Ectodermal cell (in vitro differentiated cells): ENCODE measurements around the gene TRIM17.
A peak's percentile ranks its signal among the peaks of the same experiment; 100 is the strongest.

Source experiments
- H3K27ac ChIP-seq: 2 replicates; pipeline ENCODE4 v1.7.0; 2013; ENCODE audit warnings: mild to moderate bottlenecking, low read depth, low read length; ENCODE audit not compliant: insufficient read depth, poor library complexity, severe bottlenecking
- H3K27me3 ChIP-seq: 2 replicates; pipeline ENCODE4 v1.7.0; 2013; ENCODE audit warnings: mild to moderate bottlenecking, low read length; ENCODE audit not compliant: insufficient read depth, control insufficient read depth, poor library complexity, severe bottlenecking
- H3K36me3 ChIP-seq: one replicate; pipeline ENCODE4 v1.7.0; 2013; ENCODE audit warnings: low read length; ENCODE audit not compliant: control insufficient read depth, insufficient read depth
- H3K4me1 ChIP-seq: one replicate; pipeline ENCODE4 v1.7.0; 2013; ENCODE audit warnings: low read length; ENCODE audit not compliant: control insufficient read depth, insufficient read depth
- H3K4me3 ChIP-seq: 2 replicates; pipeline ENCODE4 v1.7.0; 2013; ENCODE audit warnings: low read depth, low read length, control low read depth; ENCODE audit not compliant: insufficient read depth
- H3K9me3 ChIP-seq: 2 replicates; pipeline ENCODE4 v1.7.0; 2013; ENCODE audit warnings: mild to moderate bottlenecking, low read length, moderate library complexity; ENCODE audit not compliant: control insufficient read depth
- WGBS, 2 experiments: methylation state at CpG; one replicate each; pipeline ENCODE4 v1.1.7; 2013; ENCODE audit warnings: missing lambda C conversion rate in 2 of 2; 5-methylcytosine and 5-hydroxymethylcytosine counted together

The TRIM17 gene

GRCh38 chr1:228417061-228417460 is 400 bp upstream of the TRIM17 start:
- Histone ChIP-seq H3K36me3 (peaks cover 4% of the 10 kb centered on the region), H3K27ac (no peak overlapping the region), H3K4me1 (peaks cover 9% of the 10 kb centered on the region), H3K9me3 (no peaks in the 10 kb centered on the region), H3K27me3 (peaks cover 33% of the 10 kb centered on the region), H3K4me3 (no peak overlapping the region)
- WGBS, 2 experiments = 47 to 58% methylated on average over 12 of the region's 12 CpGs

DNA sequence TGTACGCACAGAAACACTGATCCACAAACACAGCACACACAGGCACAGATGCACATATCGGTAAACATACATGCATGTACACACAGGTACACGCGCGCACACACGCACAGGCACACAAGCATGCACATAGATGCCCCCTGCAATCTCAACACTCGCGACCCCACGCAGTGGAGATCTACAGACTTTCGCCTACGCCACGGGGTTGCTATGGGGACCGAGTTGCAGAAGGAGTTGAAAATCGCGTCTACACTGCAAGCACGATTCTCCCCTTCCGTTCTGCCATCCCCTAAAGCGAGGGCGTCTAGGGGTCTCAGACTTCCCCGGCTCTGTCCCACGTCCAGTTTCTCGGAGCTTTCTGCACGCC is 826 bp downstream of the TRIM17 start:
- WGBS, 2 experiments = 27% methylated on average over 23 of the region's 23 CpGs
- peaks cover 4% of the 10 kb centered on the region for H3K36me3 ChIP-seq
- peaks cover 33% of the 10 kb centered on the region for H3K27me3 ChIP-seq
- H3K4me3 ChIP-seq = peak overlapping the region; percentile 49
- no peaks in the 10 kb centered on the region for H3K9me3 ChIP-seq
- no peak overlapping the region for H3K27ac ChIP-seq
- peaks cover 9% of the 10 kb centered on the region for H3K4me1 ChIP-seq

DNA sequence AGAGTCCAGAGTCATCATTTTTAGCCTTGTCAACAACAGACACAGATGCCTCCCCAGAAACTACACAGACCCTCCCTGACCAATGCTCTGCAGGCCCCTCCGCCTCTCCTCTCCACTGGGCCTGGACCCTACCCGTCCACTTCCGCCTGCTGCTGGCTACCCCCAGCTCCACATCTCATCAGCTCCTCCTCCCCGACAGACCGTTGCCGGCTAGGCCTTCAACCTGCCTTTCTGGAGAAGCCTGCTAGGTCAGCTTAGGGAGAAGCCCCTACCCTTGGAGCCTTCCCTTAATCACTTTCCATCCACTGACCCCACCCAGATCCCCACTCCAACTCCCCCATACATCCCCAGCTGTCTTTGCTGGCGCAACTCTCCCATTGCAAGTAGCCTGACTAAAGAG is 1.4 kb downstream of the TRIM17 start:
- H3K4me3 ChIP-seq = no peak overlapping the region
- H3K27ac ChIP-seq = no peak overlapping the region
- H3K36me3 ChIP-seq = peaks cover 4% of the 10 kb centered on the region
- H3K9me3 ChIP-seq = no peaks in the 10 kb centered on the region
- 81% methylated on average over 7 of the region's 7 CpGs for WGBS, 2 experiments
- peaks cover 33% of the 10 kb centered on the region for H3K27me3 ChIP-seq
- H3K4me1 ChIP-seq = peaks cover 9% of the 10 kb centered on the region

GRCh38 chr1:228414511-228415211 is 2.0 kb downstream of the TRIM17 start:
- Histone ChIP-seq H3K27me3 (peaks cover 33% of the 10 kb centered on the region), H3K4me3 (no peak overlapping the region), H3K4me1 (peaks cover 9% of the 10 kb centered on the region), H3K36me3 (peaks cover 4% of the 10 kb centered on the region), H3K9me3 (no peaks in the 10 kb centered on the region), H3K27ac (no peak overlapping the region)
- WGBS, 2 experiments = 89 to 90% methylated on average over 25 of the region's 25 CpGs

- Histone ChIP-seq H3K9me3 (no peaks in the 10 kb centered on the region), H3K4me1 (peaks cover 12% of the 10 kb centered on the region), H3K36me3 (peaks cover 4% of the 10 kb centered on the region), H3K4me3 (no peak overlapping the region), H3K27ac (no peak overlapping the region), H3K27me3 (peaks cover 26% of the 10 kb centered on the region)
- 93 to 95% methylated on average over 10 of the region's 10 CpGs for WGBS, 2 experiments
Observed at GRCh38 chr1:228413241-228414010, 3.2 kb downstream of the TRIM17 start.

- Histone ChIP-seq H3K4me1 (peaks cover 23% of the 10 kb centered on the region), H3K27ac (no peak overlapping the region), H3K27me3 (peaks cover 11% of the 10 kb centered on the region), H3K9me3 (no peaks in the 10 kb centered on the region), H3K4me3 (no peak overlapping the region), H3K36me3 (peaks cover 4% of the 10 kb centered on the region)
- 91 to 95% methylated on average over 9 of the region's 9 CpGs for WGBS, 2 experiments
Observed at GRCh38 chr1:228411548-228412430, 4.9 kb downstream of the TRIM17 start.

DNA sequence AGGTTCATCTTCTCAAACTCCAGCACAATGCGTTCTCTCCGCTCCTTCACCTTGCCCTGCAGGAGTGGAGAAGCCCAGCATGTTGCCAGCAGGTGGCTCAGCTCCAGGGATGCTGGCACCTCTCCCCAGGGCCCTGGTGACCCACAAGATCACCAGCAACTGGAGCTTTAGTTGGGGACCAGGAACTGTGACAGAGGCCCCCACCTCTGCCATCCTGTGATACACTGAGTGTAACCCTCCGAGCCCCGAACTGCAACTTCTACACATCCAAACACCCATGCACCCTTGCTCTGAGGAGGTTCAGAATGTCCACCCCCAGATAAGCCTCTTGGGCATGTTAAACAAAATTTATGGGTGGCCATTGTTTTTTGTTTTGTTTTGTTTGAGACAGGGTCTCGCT is 5.5 kb downstream of the TRIM17 start:
- Histone ChIP-seq H3K27ac (no peak overlapping the region), H3K9me3 (no peaks in the 10 kb centered on the region), H3K36me3 (peaks cover 4% of the 10 kb centered on the region), H3K27me3 (peaks cover 11% of the 10 kb centered on the region), H3K4me3 (no peak overlapping the region), H3K4me1 (peaks cover 23% of the 10 kb centered on the region)
- 95 to 96% methylated on average over 5 of the region's 5 CpGs for WGBS, 2 experiments

DNA sequence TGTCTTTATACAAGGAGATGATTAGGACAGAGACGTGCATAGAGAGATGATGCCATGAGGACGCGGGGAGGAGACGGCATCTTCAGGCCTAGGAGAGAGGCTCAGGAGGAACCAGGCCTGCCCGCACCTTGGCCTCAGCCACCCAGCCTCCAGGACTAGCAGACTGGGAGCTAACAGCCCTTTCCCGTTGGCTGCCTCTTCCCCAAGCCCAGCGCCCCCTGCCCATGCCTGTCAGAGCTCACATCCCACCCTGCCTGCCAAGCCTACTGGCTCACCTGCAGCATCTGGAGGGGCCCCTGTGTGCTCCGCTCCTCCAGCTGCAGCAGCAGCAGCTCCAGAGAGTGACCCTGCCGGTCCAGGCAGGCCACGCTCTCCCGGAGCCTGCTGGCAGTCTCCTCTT is 6.0 kb downstream of the TRIM17 start:
- Histone ChIP-seq H3K36me3 (peaks cover 4% of the 10 kb centered on the region), H3K4me3 (no peak overlapping the region), H3K27ac (no peak overlapping the region), H3K4me1 (peaks cover 20% of the 10 kb centered on the region), H3K27me3 (peaks cover 7% of the 10 kb centered on the region), H3K9me3 (no peaks in the 10 kb centered on the region)
- 87 to 90% methylated on average over 11 of the region's 11 CpGs for WGBS, 2 experiments

GRCh38 chr1:228410015-228410414 is 6.6 kb downstream of the TRIM17 start:
- WGBS, 2 experiments = 91 to 93% methylated on average over 8 of the region's 8 CpGs
- Histone ChIP-seq H3K9me3 (no peaks in the 10 kb centered on the region), H3K27me3 (peaks cover under 1% of the 10 kb centered on the region), H3K36me3 (peaks cover 4% of the 10 kb centered on the region), H3K27ac (no peak overlapping the region), H3K4me1 (peaks cover 20% of the 10 kb centered on the region), H3K4me3 (no peak overlapping the region)
